ENCODE data around the gene PTH2.

DNA sequence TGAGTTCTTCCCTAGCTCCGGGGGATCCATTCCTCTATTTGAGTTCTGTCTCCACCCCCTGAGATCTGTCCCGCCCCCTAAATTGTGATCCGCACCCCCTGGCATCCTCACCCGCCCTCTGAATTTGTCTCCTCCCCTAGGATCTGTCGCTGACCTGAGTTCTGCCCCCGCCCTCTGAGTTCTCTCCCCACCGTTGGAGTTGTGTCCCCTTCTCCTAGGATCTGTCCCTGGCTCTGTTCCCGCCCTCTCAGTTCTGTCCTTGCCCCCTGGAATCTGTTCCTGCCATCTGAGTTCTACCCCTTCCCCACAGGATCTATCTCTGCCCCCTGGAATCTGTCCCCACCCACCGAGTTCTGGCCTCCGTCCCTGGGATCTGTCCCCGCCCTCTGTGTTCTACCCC lies 19.1 kb upstream of the PTH2 start:
- no peak for TF ChIP-seq NANOG (IDR thresholded peaks at IDR 0.05; ENCODE audit: insufficient read depth, low read depth, low read length, poor library complexity, severe bottlenecking)
- TF ChIP-seq CTCF (IDR thresholded peaks at IDR 0.05; ENCODE audit: control extremely low read depth in 1 of 3, insufficient read depth in 1 of 3, low read depth in 1 of 3, low read length in 3 of 3) = no peak; a peak in 1 of 4 replicates
- TF ChIP-seq EP300 (IDR thresholded peaks at IDR 0.05; ENCODE audit: borderline replicate concordance in 1 of 2, low read depth in 2 of 2, low read length in 2 of 2) = no peak
- no peak for TF ChIP-seq YY1 (IDR thresholded peaks at IDR 0.05; ENCODE audit: low read depth, low read length)
- TF ChIP-seq GABPA (IDR thresholded peaks at IDR 0.05; ENCODE audit: borderline replicate concordance, insufficient read depth, low read length) = no peak
- TF ChIP-seq POLR2A (IDR thresholded peaks at IDR 0.05; ENCODE audit: control extremely low read depth in 1 of 2, low read depth in 2 of 2, low read length in 2 of 2) = no peak
